ENCODE results near the gene SLC10A1. TPM values are rescaled to one million over a fixed set of nuclear protein-coding genes. Genes with fewer than 3 reads are reported as not detected.

SLC10A1 gene
- total and polyA plus RNA-seq, 8 donors: not detected

DNA sequence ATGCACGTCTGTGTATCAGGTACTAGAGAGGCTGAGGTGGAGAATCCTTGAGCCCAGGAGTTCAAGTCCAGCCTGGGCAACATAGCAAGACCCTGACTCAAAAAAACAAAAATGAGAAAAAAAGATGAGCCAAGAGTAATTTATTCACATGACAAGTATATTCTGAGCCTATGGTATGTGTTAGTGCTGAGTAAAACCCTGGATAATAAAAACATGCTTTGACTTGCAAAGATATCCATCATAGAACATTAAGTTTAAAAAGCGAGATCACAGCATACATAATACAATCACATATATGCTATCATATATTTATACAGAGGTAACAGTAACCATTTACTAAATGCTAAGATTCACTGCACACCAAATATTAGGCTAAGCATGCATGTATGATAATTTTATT, 23.9 kb upstream of the SLC10A1 start:
- no peak for DNase-seq
- Histone ChIP-seq H3K4me1 (peaks cover 0 to 6% (median 3%) of the 10 kb centered on the region in 4 donors), H3K9me3 (peaks cover 0 to 9% (median 6%) of the 10 kb centered on the region in 4 donors), H3K36me3 (no peaks in the 10 kb centered on the region), H3K4me3 (no peak overlapping the region), H3K27me3 (peaks cover 0 to 23% (median 10%) of the 10 kb centered on the region in 3 donors), H3K27ac (no peak overlapping the region)
- intact Hi-C loops (cut with DNase I; ENCODE audit: low total_unique reads): loop anchor here (2.0 kb wide), 1 partner anchor 208 kb away; no protein-coding TSS in a partner anchor
- no peak for TF ChIP-seq POLR2A (IDR thresholded peaks at IDR 0.05)
- TF ChIP-seq CTCF (IDR thresholded peaks at IDR 0.05): no peak
- no peak for TF ChIP-seq POLR2AphosphoS5 (IDR thresholded peaks at IDR 0.05)
- TF ChIP-seq EP300 (IDR thresholded peaks at IDR 0.05): no peak
- WGBS, 5 donors: 65 to 77% (median 72%) methylated on average over 2 of the region's 2 CpGs

- H3K9me3 ChIP-seq: no peaks in the 10 kb centered on the region
- no peaks in the 10 kb centered on the region for H3K36me3 ChIP-seq
- DNase-seq: no peak
- intact Hi-C loops (cut with DNase I; ENCODE audit: low total_unique reads): loop anchor here (2.0 kb wide), 1 partner anchor 209 kb away; no protein-coding TSS in a partner anchor
- no peak overlapping the region for H3K27ac ChIP-seq
- H3K27me3 ChIP-seq: peaks cover 0 to 29% (median 10%) of the 10 kb centered on the region in 3 donors
- peaks cover 0 to 6% (median 3%) of the 10 kb centered on the region in 4 donors for H3K4me1 ChIP-seq
- 77 to 85% (median 82%) methylated on average over 8 of the region's 8 CpGs for WGBS, 5 donors
- no peak for TF ChIP-seq EP300 (IDR thresholded peaks at IDR 0.05)
- no peak overlapping the region for H3K4me3 ChIP-seq
Observed at GRCh38 chr14:69819607-69820006, 22.6 kb upstream of the SLC10A1 start.

- no peaks in the 10 kb centered on the region for H3K36me3 ChIP-seq
- H3K27ac ChIP-seq: no peak overlapping the region
- H3K9me3 ChIP-seq: no peaks in the 10 kb centered on the region
- TF ChIP-seq POLR2AphosphoS5 (IDR thresholded peaks at IDR 0.05): no peak
- no peak for TF ChIP-seq POLR2A (IDR thresholded peaks at IDR 0.05)
- TF ChIP-seq CTCF (IDR thresholded peaks at IDR 0.05): peak in 5 of 7 experiments; percentile 72 to 93 (median 84)
- no peak overlapping the region for H3K4me3 ChIP-seq
- intact Hi-C loops (cut with DNase I; ENCODE audit: low total_unique reads): no loop called here
- DNase-seq: peak in 1 of 2 donors; percentile 86
- WGBS, 5 donors: 6 to 8% (median 7%) methylated on average over 11 of the region's 11 CpGs
- H3K4me1 ChIP-seq: peaks cover 0 to 6% (median 3%) of the 10 kb centered on the region in 4 donors
- H3K27me3 ChIP-seq: peaks cover 0 to 33% (median 10%) of the 10 kb centered on the region in 3 donors
Observed at GRCh38 chr14:69818758-69819191, 21.7 kb upstream of the SLC10A1 start.

GRCh38 chr14:69816216-69816615, 19.2 kb upstream of the SLC10A1 start:
- Histone ChIP-seq H3K36me3 (no peaks in the 10 kb centered on the region), H3K27me3 (peaks cover 0 to 41% (median 10%) of the 10 kb centered on the region in 3 donors), H3K9me3 (no peaks in the 10 kb centered on the region), H3K4me1 (peaks cover 0 to 6% (median 3%) of the 10 kb centered on the region in 4 donors), H3K27ac (no peak overlapping the region), H3K4me3 (no peak overlapping the region)
- no peak for TF ChIP-seq POLR2AphosphoS5 (IDR thresholded peaks at IDR 0.05)
- no peak for TF ChIP-seq POLR2A (IDR thresholded peaks at IDR 0.05)
- TF ChIP-seq CTCF (IDR thresholded peaks at IDR 0.05): no peak
- TF ChIP-seq EP300 (IDR thresholded peaks at IDR 0.05): no peak
- intact Hi-C loops (cut with DNase I; ENCODE audit: low total_unique reads): no loop called here
- DNase-seq: no peak
- WGBS, 5 donors: 79 to 86% (median 84%) methylated on average over 5 of the region's 5 CpGs

DNA sequence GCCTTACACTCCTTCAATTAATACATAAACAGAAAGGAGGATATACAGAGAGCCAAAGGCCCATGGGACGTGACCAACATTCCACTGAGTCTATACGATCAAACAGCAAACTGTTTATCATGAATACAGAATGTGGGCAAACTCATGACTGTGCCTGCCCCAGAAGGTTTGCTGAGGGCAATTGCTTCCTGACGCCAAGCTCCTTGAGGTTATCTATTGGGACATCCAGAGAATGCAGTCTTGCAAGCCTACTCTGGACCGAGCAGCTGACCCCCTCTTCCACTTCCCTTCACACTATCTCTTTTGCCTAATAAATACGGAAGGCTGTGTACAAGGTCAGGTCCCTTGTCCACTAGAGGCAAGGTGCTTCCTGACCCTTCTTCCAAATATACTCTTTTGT, 18.5 kb upstream of the SLC10A1 start:
- H3K9me3 ChIP-seq: no peaks in the 10 kb centered on the region
- H3K27ac ChIP-seq: no peak overlapping the region
- peaks cover 0 to 6% (median 3%) of the 10 kb centered on the region in 4 donors for H3K4me1 ChIP-seq
- no peak overlapping the region for H3K4me3 ChIP-seq
- H3K27me3 ChIP-seq: peaks cover 0 to 41% (median 10%) of the 10 kb centered on the region in 3 donors
- DNase-seq: no peak
- no peaks in the 10 kb centered on the region for H3K36me3 ChIP-seq
- 35 to 52% (median 47%) methylated on average over 5 of the region's 5 CpGs for WGBS, 5 donors
- TF ChIP-seq EP300 (IDR thresholded peaks at IDR 0.05): no peak
- no peak for TF ChIP-seq POLR2A (IDR thresholded peaks at IDR 0.05)
- no peak for TF ChIP-seq CTCF (IDR thresholded peaks at IDR 0.05)
- no peak for TF ChIP-seq POLR2AphosphoS5 (IDR thresholded peaks at IDR 0.05)
- intact Hi-C loops (cut with DNase I; ENCODE audit: low total_unique reads): no loop called here

Measured in stomach (tissue), 9 donors.